H9 (cell line): ENCODE data around the gene TRMT112. TPM values are rescaled to one million over a fixed set of nuclear protein-coding genes. Genes with fewer than 3 reads are reported as not detected.
A peak's percentile ranks its signal among the peaks of the same experiment; 100 is the strongest.

Source experiments
- DNase-seq: peaks from one replicate; pipeline ENCODE4 v3.0.0-alpha.2; 2017
- H2AFZ ChIP-seq: one replicate; pipeline ENCODE4 v1.6.1; 2013; ENCODE audit warnings: mild to moderate bottlenecking, low read length, control low read depth, moderate library complexity
- H2AK5ac ChIP-seq: 2 replicates; pipeline ENCODE4 v1.6.1; 2013; ENCODE audit warnings: low read length, control low read depth, mixed read lengths; ENCODE audit not compliant: insufficient read length
- H2BK120ac ChIP-seq: one replicate; pipeline ENCODE4 v1.6.1; 2013; ENCODE audit warnings: low read depth, mild to moderate bottlenecking, low read length, control low read depth, inconsistent platforms; ENCODE audit not compliant: poor library complexity, severe bottlenecking
- H2BK12ac ChIP-seq: 2 replicates; pipeline ENCODE4 v1.6.1; 2013; ENCODE audit warnings: low read length, control low read depth, mixed read lengths, low read depth; ENCODE audit not compliant: insufficient read length
- H2BK15ac ChIP-seq: 2 replicates; pipeline ENCODE4 v1.6.1; 2013; ENCODE audit warnings: low read depth, low read length, control low read depth
- H2BK20ac ChIP-seq: one replicate; pipeline ENCODE4 v1.6.1; 2013; ENCODE audit warnings: low read depth, mild to moderate bottlenecking, low read length, control low read depth, inconsistent platforms; ENCODE audit not compliant: poor library complexity, severe bottlenecking
- H2BK5ac ChIP-seq: 2 replicates; pipeline ENCODE4 v1.6.1; 2013; ENCODE audit warnings: low read length, control low read depth, mixed read lengths; ENCODE audit not compliant: insufficient read length
- H3K14ac ChIP-seq: 2 replicates; pipeline ENCODE4 v1.6.1; 2013; ENCODE audit warnings: low read length, control low read depth; ENCODE audit not compliant: insufficient read depth
- H3K18ac ChIP-seq: 2 replicates; pipeline ENCODE4 v1.6.1; 2013; ENCODE audit warnings: low read depth, mild to moderate bottlenecking, mixed read lengths, low read length, control low read depth; ENCODE audit not compliant: insufficient read length
- H3K23ac ChIP-seq: 2 replicates; pipeline ENCODE4 v1.6.1; 2013; ENCODE audit warnings: low read length, control low read depth, mixed read lengths, low read depth; ENCODE audit not compliant: insufficient read length
- H3K23me2 ChIP-seq: 2 replicates; pipeline ENCODE4 v1.6.1; 2013; ENCODE audit warnings: low read depth, mild to moderate bottlenecking, mixed read lengths, low read length, control low read depth; ENCODE audit not compliant: insufficient read length, poor library complexity, severe bottlenecking
- H3K27ac ChIP-seq: 2 replicates; pipeline ENCODE4 v1.5.1; 2013; ENCODE audit warnings: low read length, control low read depth, mixed read lengths, low read depth; ENCODE audit not compliant: insufficient read length
- H3K27me3 ChIP-seq: 2 replicates; pipeline ENCODE4 v1.6.1; 2013; ENCODE audit warnings: low read length, control low read depth, inconsistent platforms; ENCODE audit not compliant: insufficient read depth
- H3K4ac ChIP-seq: 2 replicates; pipeline ENCODE4 v1.6.1; 2013; ENCODE audit warnings: low read depth, mild to moderate bottlenecking, control low read depth, inconsistent platforms, low read length, moderate library complexity
- H3K4me1 ChIP-seq: 2 replicates; pipeline ENCODE4 v1.6.1; 2013; ENCODE audit warnings: low read length, control low read depth, inconsistent platforms; ENCODE audit not compliant: insufficient read depth
- H3K4me2 ChIP-seq: 2 replicates; pipeline ENCODE4 v1.6.1; 2013; ENCODE audit warnings: low read length, control low read depth, mixed read lengths; ENCODE audit not compliant: insufficient read length, insufficient read depth
- H3K56ac ChIP-seq: 2 replicates; pipeline ENCODE4 v1.6.1; 2013; ENCODE audit warnings: low read depth, mild to moderate bottlenecking, mixed read lengths, low read length, control low read depth; ENCODE audit not compliant: insufficient read length
- H3K79me1 ChIP-seq: 2 replicates; pipeline ENCODE4 v1.6.1; 2013; ENCODE audit warnings: low read depth, mild to moderate bottlenecking, moderate library complexity, low read length, control low read depth, inconsistent platforms; ENCODE audit not compliant: insufficient read depth, poor library complexity, severe bottlenecking
- H3K79me2 ChIP-seq: 2 replicates; pipeline ENCODE4 v1.6.1; 2013; ENCODE audit warnings: low read length, control low read depth, inconsistent platforms; ENCODE audit not compliant: insufficient read depth
- H3K9ac ChIP-seq: 2 replicates; pipeline ENCODE4 v1.6.1; 2013; ENCODE audit warnings: low read length, control low read depth, mixed read lengths; ENCODE audit not compliant: insufficient read length; ENCODE audit errors: extremely low read depth
- H3K9me3 ChIP-seq: one replicate; pipeline ENCODE4 v1.6.1; 2013; ENCODE audit warnings: low read depth, low read length, inconsistent platforms; ENCODE audit not compliant: control insufficient read depth
- H3T11ph ChIP-seq: one replicate; pipeline ENCODE4 v1.6.1; 2013; ENCODE audit warnings: mild to moderate bottlenecking, low read length, control low read depth, inconsistent platforms
- H4K20me1 ChIP-seq: one replicate; pipeline ENCODE4 v1.6.1; 2013; ENCODE audit not compliant: control insufficient read depth, insufficient read length, insufficient read depth
- H4K5ac ChIP-seq: 2 replicates; pipeline ENCODE4 v1.6.1; 2013; ENCODE audit warnings: low read depth, mild to moderate bottlenecking, mixed read lengths, low read length, control low read depth; ENCODE audit not compliant: insufficient read length
- H4K8ac ChIP-seq: replicated peaks from 2 replicates; pipeline ENCODE4 v1.6.1; 2013; ENCODE audit warnings: low read length, control low read depth, mixed read lengths, low read depth; ENCODE audit not compliant: insufficient read length
- H4K91ac ChIP-seq: 2 replicates; pipeline ENCODE4 v1.6.1; 2013; ENCODE audit warnings: low read depth, mild to moderate bottlenecking, moderate library complexity, mixed read lengths, low read length, control low read depth; ENCODE audit not compliant: insufficient read length
- H3K27ac Mint-ChIP-seq, 3 experiments: 2 replicates in 2 of 3; 3 replicates in 1 of 3; pipeline ENCODE4 v1.8.0; 2020 to 2021; ENCODE audit warnings: mixed read lengths in 3 of 3, mild to moderate bottlenecking in 1 of 3, moderate library complexity in 1 of 3
- H3K27me3 Mint-ChIP-seq: 2 replicates; pipeline ENCODE4 v1.8.0; 2021; ENCODE audit warnings: low read depth, mild to moderate bottlenecking, moderate library complexity, mixed read lengths
- H3K36me3 Mint-ChIP-seq, 3 experiments: 2 replicates in 2 of 3; 3 replicates in 1 of 3; pipeline ENCODE4 v1.8.0; 2020 to 2021; ENCODE audit warnings: low read depth in 3 of 3, mixed read lengths in 3 of 3; ENCODE audit not compliant: insufficient read depth in 1 of 3
- H3K4me1 Mint-ChIP-seq, 2 experiments: 2 replicates each; pipeline ENCODE4 v1.8.0; 2020; ENCODE audit warnings: mixed read lengths in 2 of 2
- H3K4me3 Mint-ChIP-seq, 2 experiments: 2 replicates in 1 of 2; 3 replicates in 1 of 2; pipeline ENCODE4 v1.8.0; 2020 to 2021; ENCODE audit warnings: mild to moderate bottlenecking in 2 of 2, mixed read lengths in 2 of 2, moderate library complexity in 1 of 2
- H3K9me3 Mint-ChIP-seq, 2 experiments: 2 replicates in 1 of 2; 3 replicates in 1 of 2; pipeline ENCODE4 v1.8.0; 2020; ENCODE audit warnings: mild to moderate bottlenecking in 2 of 2, mixed read lengths in 2 of 2, moderate library complexity in 1 of 2
- CTCF ChIP-seq: fragments of 200-600 bp; sonication (generic); conservative IDR thresholded peaks from 3 replicates; pipeline ENCODE4 v1.8.0; 2021; ENCODE audit warnings: antibody characterized with exemption, mild to moderate bottlenecking
- WGBS: extraction: QIAGEN DNeasy Blood & Tissue Kit; methylation state at CpG from one replicate; pipeline ENCODE4 v1.1.7; 2013; ENCODE audit warnings: missing lambda C conversion rate, low lambda C conversion rate, mixed read lengths; ENCODE audit not compliant: insufficient read length; ENCODE audit errors: extremely low coverage; 5-methylcytosine and 5-hydroxymethylcytosine counted together
- total RNA-seq: library from RNA; stranded (reverse); gene quantifications from 2 replicates; pipeline ENCODE4 v1.2.1, GENCODE V29; 2021

The TRMT112 gene
- total RNA-seq, 1 experiment from 2014 or later, result 315 TPM

DNA sequence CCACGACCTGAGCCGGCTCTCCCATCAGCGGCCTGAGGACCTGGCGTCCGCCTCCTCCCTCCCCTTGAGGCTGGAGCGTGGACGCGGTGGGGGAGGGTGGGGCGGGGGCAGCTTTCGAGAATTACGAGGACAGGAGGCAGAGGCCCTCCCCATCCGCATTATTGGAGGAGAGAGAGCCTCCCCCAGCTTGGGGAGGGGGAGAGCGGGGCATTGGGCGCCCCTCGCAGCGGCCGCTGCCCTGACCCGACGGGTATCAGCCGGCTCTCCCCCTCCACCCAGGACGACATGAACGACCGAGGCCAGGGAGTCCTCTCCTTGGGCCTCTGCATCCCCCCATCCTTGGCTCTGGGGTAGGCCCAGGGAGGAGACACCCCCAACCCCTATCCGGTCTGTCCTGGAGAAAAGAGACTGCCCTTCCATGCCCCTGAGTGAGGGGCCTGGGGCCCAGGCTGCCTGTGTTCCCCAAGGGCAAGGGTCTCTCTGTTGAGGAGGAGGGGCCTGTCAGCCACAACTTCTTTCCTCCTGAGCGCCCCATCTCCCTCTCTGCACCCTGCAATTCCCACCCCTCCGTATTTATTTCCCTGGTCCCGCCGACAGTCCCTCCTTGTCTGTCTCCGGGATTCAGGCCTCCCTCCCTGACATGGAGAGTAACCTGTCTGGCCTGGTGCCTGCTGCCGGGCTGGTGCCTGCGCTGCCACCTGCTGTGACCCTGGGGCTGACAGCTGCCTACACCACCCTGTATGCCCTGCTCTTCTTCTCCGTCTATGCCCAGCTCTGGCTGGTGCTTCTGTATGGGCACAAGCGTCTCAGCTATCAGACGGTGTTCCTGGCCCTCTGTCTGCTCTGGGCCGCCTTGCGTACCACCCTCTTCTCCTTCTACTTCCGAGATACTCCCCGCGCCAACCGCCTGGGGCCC, 31.2 kb downstream of the TRMT112 start:
- no peak overlapping the region for H2AK5ac ChIP-seq
- peaks cover 12% of the 10 kb centered on the region; the same call in 1 of the 2 replicates for H3K27me3 ChIP-seq
- no peak overlapping the region for H3K9ac ChIP-seq
- peaks cover 2 to 16% (median 11%) of the 10 kb centered on the region in 3 experiments for H3K36me3 Mint-ChIP-seq
- H3K4me1 Mint-ChIP-seq, result peaks cover 12 to 16% of the 10 kb centered on the region in 2 experiments
- H2BK20ac ChIP-seq, result no peak overlapping the region
- no peak overlapping the region for H2BK12ac ChIP-seq
- no peak overlapping the region for H3T11ph ChIP-seq
- H3K27me3 Mint-ChIP-seq, result peaks cover 30% of the 10 kb centered on the region
- peak overlapping the region; percentile 53 for H3K4me2 ChIP-seq
- no peak overlapping the region for H4K5ac ChIP-seq
- H3K9me3 ChIP-seq, result no peaks in the 10 kb centered on the region
- H4K20me1 ChIP-seq, result no peaks in the 10 kb centered on the region
- H4K91ac ChIP-seq, result no peak overlapping the region
- H3K79me1 ChIP-seq, result no peaks in the 10 kb centered on the region
- no peak overlapping the region for H2BK120ac ChIP-seq
- H3K9me3 Mint-ChIP-seq, result no peaks in the 10 kb centered on the region; a peak in 2 of 5 replicates
- no peak overlapping the region for H3K4ac ChIP-seq
- H3K14ac ChIP-seq, result no peak overlapping the region
- no peak overlapping the region for H2BK5ac ChIP-seq
- no peak overlapping the region for H3K56ac ChIP-seq
- no peak for DNase-seq
- no peaks in the 10 kb centered on the region for H3K4me1 ChIP-seq
- H2BK15ac ChIP-seq, result no peak overlapping the region
- H4K8ac ChIP-seq, result no peak overlapping the region
- H3K27ac ChIP-seq, result no peak overlapping the region
- H3K23ac ChIP-seq, result no peak overlapping the region
- no peak overlapping the region; a peak in 1 of 7 replicates for H3K27ac Mint-ChIP-seq
- H3K79me2 ChIP-seq, result no peaks in the 10 kb centered on the region
- no peak overlapping the region for H3K18ac ChIP-seq
- TF ChIP-seq CTCF, result no peak
- peaks cover 15% of the 10 kb centered on the region for H3K23me2 ChIP-seq
- no CpG with 5 or more reads among the region's 40 CpGs for WGBS
- H2AFZ ChIP-seq, result no peak overlapping the region
- H3K4me3 Mint-ChIP-seq, result peak overlapping the region; percentile 79 to 82
